ENCODE measurements around the gene MECP2. TPM values are rescaled to one million over a fixed set of nuclear protein-coding genes. Genes with fewer than 3 reads are reported as not detected.

Gene MECP2
- total and polyA plus RNA-seq, 2 of the 13 experiments (the other 11 are each of a cell fraction or from before 2014, with no cell fraction given): 7.9 to 18.1 TPM

GRCh38 chrX:154026136-154027021 lies 71.1 kb downstream of the MECP2 start (continued):
- TF ChIP-seq ZNF646 (CRISPR knock-in tag; IDR thresholded peaks at IDR 0.05) (no peak), ZBTB40 (IDR thresholded peaks at IDR 0.05) (no peak), ZBTB40 (CRISPR knock-in tag; IDR thresholded peaks at IDR 0.05) (no peak), ZFAT (CRISPR knock-in tag; conservative IDR thresholded peaks at IDR 0.05) (no peak)
- TF ChIP-seq, protein P1, sequence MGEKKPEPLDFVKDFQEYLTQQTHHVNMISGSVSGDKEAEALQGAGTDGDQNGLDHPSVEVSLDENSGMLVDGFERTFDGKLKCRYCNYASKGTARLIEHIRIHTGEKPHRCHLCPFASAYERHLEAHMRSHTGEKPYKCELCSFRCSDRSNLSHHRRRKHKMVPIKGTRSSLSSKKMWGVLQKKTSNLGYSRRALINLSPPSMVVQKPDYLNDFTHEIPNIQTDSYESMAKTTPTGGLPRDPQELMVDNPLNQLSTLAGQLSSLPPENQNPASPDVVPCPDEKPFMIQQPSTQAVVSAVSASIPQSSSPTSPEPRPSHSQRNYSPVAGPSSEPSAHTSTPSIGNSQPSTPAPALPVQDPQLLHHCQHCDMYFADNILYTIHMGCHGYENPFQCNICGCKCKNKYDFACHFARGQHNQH (CRISPR knock-in tag; IDR thresholded peaks at IDR 0.05): no peak
